HCT116 (cell line): ENCODE results near the gene NDUFC1. TPM values are rescaled to one million over a fixed set of nuclear protein-coding genes. Genes with fewer than 3 reads are reported as not detected.
"Not testable (repeated sequence)": the region's sequence is repeated elsewhere in the genome, so short reads cannot be mapped to it uniquely, and the experiment has no call there.

Experiments
- ATAC-seq: fragments of 200-7000 bp; cut with Tn5 transposase; 2 replicates; pipeline ENCODE4 v1.9.1; 2020; ENCODE audit warnings: mild to moderate bottlenecking, moderate library complexity
- BruUV-seq: library from RNA; stranded (reverse); fragments of 400-500 nt; replicated peaks from 2 replicates; lab custom pipeline; 2021; lab: Mats Ljungman, UMichigan
- CTCF ChIA-PET: fragments of 300-600 bp; sonication (Branson Sonifier 250); formaldehyde crosslinking; loops from one replicate; lab custom pipeline; 2021; ENCODE audit warnings: antibody characterized with exemption; lab: Charles Lee
- POLR2A ChIA-PET: fragments of 300-600, 350-600 bp; sonication (Branson Sonifier 250); formaldehyde crosslinking; loops from one replicate; lab custom pipeline; 2021; ENCODE audit warnings: antibody characterized with exemption; lab: Charles Lee
- RAD21 ChIA-PET, 2 experiments: fragments of 300-600 bp; sonication (Branson Sonifier 250); formaldehyde crosslinking; loops; one replicate each; lab custom pipeline; 2023; ENCODE audit warnings: low total read pairs in 2 of 2; ENCODE audit not compliant: uncharacterized antibody in 2 of 2, unreplicated experiment in 2 of 2, low non-redundant PET in 1 of 2; lab: Charles Lee
- DNase-seq: peaks from one replicate; pipeline ENCODE4 v3.0.0-alpha.2; 2010; ENCODE audit warnings: low read depth, low spot score
- H2AFZ ChIP-seq: fragments of 200-600 bp; shearing (Covaris generic), sonication (generic); 2 replicates; pipeline ENCODE4 v1.6.1; 2017; ENCODE audit warnings: low read depth, mixed run types, mixed read lengths, antibody characterized with exemption, low read length; ENCODE audit not compliant: poor library complexity, severe bottlenecking
- H3K27ac ChIP-seq: 2 replicates; pipeline ENCODE4 v1.5.1; 2012; ENCODE audit warnings: low read depth, low read length
- H3K27me3 ChIP-seq: fragments of 200-600 bp; sonication (generic); 2 replicates; pipeline ENCODE4 v1.6.1; 2016; ENCODE audit warnings: mixed run types, low read length, mixed read lengths; ENCODE audit not compliant: insufficient read depth
- H3K36me3 ChIP-seq, 2 experiments: fragments of 200-500 bp in 1 of 2; fragments of 200-600 bp in 1 of 2; sonication (Bioruptor generic) in 1 of 2; sonication (generic) in 1 of 2; 2 replicates each; pipeline versions ENCODE4 v1.5.1 to v1.6.1; 2014 to 2016; ENCODE audit warnings: low read length in 2 of 2, inconsistent platforms in 1 of 2, mixed read lengths in 1 of 2, mixed run types in 1 of 2; ENCODE audit not compliant: insufficient read depth in 2 of 2, control insufficient read depth in 1 of 2
- H3K4me1 ChIP-seq, 2 experiments: fragments of 200-600 bp in 1 of 2; sonication (generic) in 1 of 2; 2 replicates each; pipeline versions ENCODE4 v1.5.1 to v1.6.1; 2012 to 2017; ENCODE audit warnings: low read length in 2 of 2, inconsistent platforms in 1 of 2, mild to moderate bottlenecking in 1 of 2, mixed read lengths in 1 of 2, mixed run types in 1 of 2, moderate library complexity in 1 of 2; ENCODE audit not compliant: insufficient read depth in 2 of 2, control insufficient read depth in 1 of 2
- H3K4me2 ChIP-seq: fragments of 200-600 bp; sonication (generic); 2 replicates; pipeline ENCODE4 v1.6.1; 2017; ENCODE audit warnings: mixed run types, low read length, mixed read lengths
- H3K4me3 ChIP-seq, 2 experiments: fragments of 200-600 bp in 1 of 2; sonication (generic) in 1 of 2; replicated peaks in 1 of 2; 2 replicates each; pipeline ENCODE4 v1.5.1; 2011 to 2016; ENCODE audit warnings: low read length in 2 of 2, control low read depth in 1 of 2, low read depth in 1 of 2, mild to moderate bottlenecking in 1 of 2, mixed read lengths in 1 of 2, mixed run types in 1 of 2
- H3K79me2 ChIP-seq: fragments of 200-600 bp; sonication (generic); 2 replicates; pipeline ENCODE4 v1.6.1; 2017; ENCODE audit warnings: mild to moderate bottlenecking, mixed run types, low read length, moderate library complexity, mixed read lengths; ENCODE audit not compliant: insufficient read depth
- H3K9ac ChIP-seq: fragments of 200-600 bp; sonication (generic); 2 replicates; pipeline ENCODE4 v1.6.1; 2016; ENCODE audit warnings: low read length, mixed read lengths
- H3K9me2 ChIP-seq: fragments of 200-600 bp; sonication (generic), shearing (Covaris generic); 2 replicates; pipeline ENCODE4 v1.6.1; 2017; ENCODE audit warnings: mixed run types, mild to moderate bottlenecking, moderate library complexity; ENCODE audit not compliant: insufficient read depth
- H3K9me3 ChIP-seq, 2 experiments: fragments of 200-500 bp in 1 of 2; fragments of 200-600 bp in 1 of 2; sonication (Bioruptor generic) in 1 of 2; sonication (generic) in 1 of 2; 2 replicates each; pipeline ENCODE4 v1.6.1; 2014 to 2017; ENCODE audit warnings: low read length in 2 of 2, mixed read lengths in 2 of 2, inconsistent platforms in 1 of 2, low read depth in 1 of 2, mild to moderate bottlenecking in 1 of 2, mixed run types in 1 of 2, moderate library complexity in 1 of 2; ENCODE audit not compliant: control insufficient read depth in 1 of 2, insufficient read depth in 1 of 2
- H4K20me1 ChIP-seq: fragments of 200-600 bp; sonication (generic), shearing (Covaris generic); 2 replicates; pipeline ENCODE4 v1.6.1; 2017; ENCODE audit warnings: mixed run types, mild to moderate bottlenecking, moderate library complexity; ENCODE audit not compliant: insufficient read depth
- CBX3 ChIP-seq: IDR thresholded peaks from 2 replicates; pipeline ENCODE4 v1.6.1; 2012; ENCODE audit warnings: low read depth
- CTCF ChIP-seq, 3 experiments: fragments of 200-600 bp in 1 of 3; sonication (generic) in 1 of 3; IDR thresholded peaks in 2 of 3; conservative IDR thresholded peaks in 1 of 3; 2 replicates each; pipeline ENCODE4 v1.5.1; 2012 to 2017; ENCODE audit warnings: low read depth in 2 of 3, low read length in 2 of 3, antibody characterized with exemption in 1 of 3, borderline replicate concordance in 1 of 3, control low read depth in 1 of 3, mild to moderate bottlenecking in 1 of 3, mixed read lengths in 1 of 3, mixed run types in 1 of 3, moderate library complexity in 1 of 3; ENCODE audit not compliant: insufficient read depth in 1 of 3
- FOSL1 ChIP-seq: IDR thresholded peaks from 2 replicates; pipeline ENCODE4 v1.6.1; 2012; ENCODE audit warnings: low read depth
- POLR2A ChIP-seq: IDR thresholded peaks from 2 replicates; pipeline ENCODE4 v1.7.0; 2011; ENCODE audit warnings: borderline replicate concordance; ENCODE audit not compliant: insufficient read depth, insufficient read length; ENCODE audit errors: extremely low read depth
- SRF ChIP-seq: IDR thresholded peaks from 2 replicates; pipeline ENCODE4 v1.6.1; 2012; ENCODE audit warnings: low read depth
- YY1 ChIP-seq: IDR thresholded peaks from 2 replicates; pipeline ENCODE4 v1.6.1; 2011; ENCODE audit warnings: low read length, low read depth, moderate library complexity, mild to moderate bottlenecking; ENCODE audit not compliant: insufficient replicate concordance; ENCODE audit errors: extremely low read depth
- ZFX ChIP-seq: fragments of 450-650 bp; IDR thresholded peaks from 2 replicates; pipeline ENCODE4 v1.6.1; 2017
- intact Hi-C: fragments of 100-400 bp; cut with micrococcal nuclease; formaldehyde crosslinking; loops from 2 replicates; pipeline ENCODE4 v1.10.0; 2022
- total RNA-seq: library from RNA; stranded (reverse); gene quantifications from one replicate; pipeline ENCODE4 v1.2.1, GENCODE V29; 2021; ENCODE audit not compliant: unreplicated experiment
- TF ChIP-seq, protein P1 (sequence below): IDR thresholded peaks from 2 replicates; pipeline ENCODE4 v1.6.1; 2012

The NDUFC1 gene
- total RNA-seq, 1 experiment from 2014 or later = 86.9 TPM

DNA sequence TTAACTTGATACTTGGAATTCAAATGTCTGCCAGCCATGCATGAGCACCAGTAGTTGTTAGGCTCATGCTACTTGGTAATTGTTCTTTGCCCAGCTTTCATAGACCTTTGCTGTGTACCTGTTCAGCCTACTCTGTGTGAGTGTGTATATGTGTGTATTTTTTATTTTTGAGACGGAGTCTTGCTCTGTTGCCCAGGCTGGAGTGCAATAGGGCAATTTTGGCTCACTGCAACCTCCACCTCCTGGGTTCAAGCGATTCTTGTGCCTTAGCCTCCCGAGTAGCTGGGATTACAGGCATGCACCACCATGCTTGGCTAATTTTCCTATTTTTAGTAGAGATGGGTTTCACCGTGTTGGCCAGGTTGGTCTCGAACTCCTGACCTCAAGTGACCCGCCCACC, 20.3 kb upstream of the NDUFC1 start:
- DNase-seq, H3K9me2 ChIP-seq, H3K36me3 ChIP-seq, H3K9me3 ChIP-seq, RAD21 ChIA-PET, H3K27me3 ChIP-seq, H3K9ac ChIP-seq, H2AFZ ChIP-seq, CTCF ChIA-PET, H3K4me1 ChIP-seq, ATAC-seq, BruUV-seq, H3K4me3 ChIP-seq, POLR2A ChIA-PET, H3K4me2 ChIP-seq, intact Hi-C loops, H3K27ac ChIP-seq: not testable (repeated sequence)
- peaks cover 100% of the 10 kb centered on the region for H3K79me2 ChIP-seq
- H4K20me1 ChIP-seq = peaks cover 52% of the 10 kb centered on the region; the same call in 1 of the 2 replicates

- H3K27me3 ChIP-seq, ATAC-seq, H3K9me3 ChIP-seq, H3K27ac ChIP-seq, CTCF ChIA-PET, H3K4me2 ChIP-seq, H2AFZ ChIP-seq, RAD21 ChIA-PET, H3K4me3 ChIP-seq, BruUV-seq, H3K36me3 ChIP-seq, intact Hi-C loops, DNase-seq, H3K9ac ChIP-seq, POLR2A ChIA-PET, H3K4me1 ChIP-seq, H3K9me2 ChIP-seq: not testable (repeated sequence)
- Histone ChIP-seq H4K20me1 (peaks cover 54% of the 10 kb centered on the region; the same call in 1 of the 2 replicates), H3K79me2 (peaks cover 100% of the 10 kb centered on the region)
These were observed 19.8 kb upstream of the NDUFC1 start for GRCh38 chr4:139322070-139322469.

GRCh38 chr4:139319571-139319970, 17.3 kb upstream of the NDUFC1 start:
- Histone ChIP-seq H2AFZ (no peak overlapping the region), H3K79me2 (peaks cover 100% of the 10 kb centered on the region), H3K27me3 (no peaks in the 10 kb centered on the region), H3K4me1 (no peaks in the 10 kb centered on the region; a peak in 1 of 4 replicates), H3K27ac (no peak overlapping the region), H3K9ac (no peak overlapping the region), H3K36me3 (no peaks in the 10 kb centered on the region), H3K9me3 (no peaks in the 10 kb centered on the region), H3K4me2 (no peak overlapping the region), H4K20me1 (peaks cover 51% of the 10 kb centered on the region; the same call in 1 of the 2 replicates), H3K4me3 (no peak overlapping the region), H3K9me2 (no peaks in the 10 kb centered on the region)
- ChIA-PET RAD21 (no interaction called here), CTCF (no interaction called here), POLR2A (no interaction called here)
- DNase-seq = no peak
- intact Hi-C loops = no loop called here
- BruUV-seq = no TSS peak
- ATAC-seq = no peak
- TF ChIP-seq YY1 (no peak), FOSL1 (no peak), POLR2A (no peak), CTCF (IDR thresholded peaks at IDR 0.05 in 2 of 3, conservative IDR thresholded peaks at IDR 0.05 in 1 of 3; ENCODE audit: borderline replicate concordance in 1 of 3, insufficient read depth in 1 of 3, low read depth in 2 of 3, low read length in 2 of 3) (no peak), CBX3 (no peak), ZFX (no peak), SRF (no peak)
- TF ChIP-seq, protein P1, sequence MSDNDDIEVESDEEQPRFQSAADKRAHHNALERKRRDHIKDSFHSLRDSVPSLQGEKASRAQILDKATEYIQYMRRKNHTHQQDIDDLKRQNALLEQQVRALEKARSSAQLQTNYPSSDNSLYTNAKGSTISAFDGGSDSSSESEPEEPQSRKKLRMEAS = no peak
